CD14-positive monocyte (primary cell): Measurements from ENCODE around the gene ARID3A. TPM values are rescaled to one million over a fixed set of nuclear protein-coding genes. Genes with fewer than 3 reads are reported as not detected.

Source experiments
- DNase-seq, 3 donors: peaks; one replicate each; pipeline ENCODE4 v3.0.0-alpha.2; 2011 to 2022
- H2AFZ ChIP-seq: 2 replicates; pipeline ENCODE4 v1.6.0; 2012; ENCODE audit warnings: mild to moderate bottlenecking, low read depth, low read length, inconsistent platforms; ENCODE audit not compliant: insufficient read depth, poor library complexity, severe bottlenecking
- H3K27ac ChIP-seq, 2 donors: 1 replicate in 1 of 2; 2 replicates in 1 of 2; pipeline ENCODE4 v1.5.1; 2012 to 2013; ENCODE audit warnings: low read length in 2 of 2, control low read depth in 1 of 2, inconsistent platforms in 1 of 2, low read depth in 1 of 2, mild to moderate bottlenecking in 1 of 2
- H3K27me3 ChIP-seq, 2 donors: one replicate each; pipeline versions ENCODE4 v1.6.0 to v1.6.1; 2011 to 2013; ENCODE audit warnings: low read length in 2 of 2; ENCODE audit not compliant: control insufficient read depth in 2 of 2, insufficient read depth in 2 of 2
- H3K36me3 ChIP-seq, 2 donors: replicated peaks in 1 of 2; 1 replicate in 1 of 2; 2 replicates in 1 of 2; pipeline versions ENCODE4 v1.5.1 to v1.6.1; 2012 to 2013; ENCODE audit warnings: low read length in 2 of 2, control low read depth in 1 of 2, inconsistent platforms in 1 of 2, mild to moderate bottlenecking in 1 of 2; ENCODE audit not compliant: insufficient read depth in 2 of 2, control insufficient read depth in 1 of 2
- H3K4me1 ChIP-seq, 2 donors: 1 replicate in 1 of 2; 2 replicates in 1 of 2; pipeline versions ENCODE4 v1.5.1 to v1.6.1; 2012 to 2013; ENCODE audit warnings: low read length in 2 of 2, control low read depth in 1 of 2, inconsistent platforms in 1 of 2, mild to moderate bottlenecking in 1 of 2, moderate library complexity in 1 of 2; ENCODE audit not compliant: insufficient read depth in 2 of 2, control insufficient read depth in 1 of 2
- H3K4me2 ChIP-seq: replicated peaks from 2 replicates; pipeline ENCODE3; 2012; ENCODE audit warnings: low read length, moderate library complexity, mild to moderate bottlenecking; ENCODE audit not compliant: poor library complexity, severe bottlenecking; ENCODE audit errors: extremely low read depth
- H3K4me3 ChIP-seq, 3 experiments: fragments of 200-600 bp in 1 of 3; sonication (generic) in 1 of 3; replicated peaks in 1 of 3; 1 replicate in 2 of 3; 2 replicates in 1 of 3; pipeline ENCODE4 v1.5.1; 2011 to 2013; ENCODE audit warnings: low read length in 3 of 3, mild to moderate bottlenecking in 3 of 3, control low read depth in 2 of 3, low read depth in 2 of 3, inconsistent platforms in 1 of 3, moderate library complexity in 1 of 3
- H3K79me2 ChIP-seq: 2 replicates; pipeline ENCODE4 v1.6.0; 2012; ENCODE audit warnings: mild to moderate bottlenecking, control low read depth, inconsistent platforms, low read length, moderate library complexity; ENCODE audit not compliant: insufficient read depth
- H3K9ac ChIP-seq: 2 replicates; pipeline ENCODE4 v1.6.0; 2017; ENCODE audit warnings: low read length, mild to moderate bottlenecking; ENCODE audit not compliant: insufficient read depth, poor library complexity, severe bottlenecking
- H3K9me3 ChIP-seq, 2 donors: replicated peaks in 1 of 2; 1 replicate in 1 of 2; 2 replicates in 1 of 2; pipeline versions ENCODE4 v1.5.1 to v1.6.1; 2012 to 2013; ENCODE audit warnings: low read length in 2 of 2, control low read depth in 1 of 2; ENCODE audit not compliant: control insufficient read depth in 1 of 2, insufficient read depth in 1 of 2
- H4K20me1 ChIP-seq: 2 replicates; pipeline ENCODE4 v1.6.0; 2012; ENCODE audit warnings: mild to moderate bottlenecking, low read length, control low read depth, moderate library complexity; ENCODE audit not compliant: insufficient read depth
- H3K27ac Mint-ChIP-seq, 7 donors: one replicate each; pipeline ENCODE4 v1.8.0; 2020; ENCODE audit warnings: mild to moderate bottlenecking in 7 of 7, mixed read lengths in 7 of 7, moderate library complexity in 6 of 7, inconsistent platforms in 2 of 7
- H3K27me3 Mint-ChIP-seq, 3 donors: one replicate each; pipeline ENCODE4 v1.8.0; 2021 to 2022; ENCODE audit warnings: low read depth in 3 of 3, mild to moderate bottlenecking in 3 of 3, mixed read lengths in 3 of 3, moderate library complexity in 3 of 3, inconsistent platforms in 1 of 3
- H3K36me3 Mint-ChIP-seq, 2 donors: one replicate each; pipeline ENCODE4 v1.8.0; 2020; ENCODE audit warnings: mixed read lengths in 2 of 2, inconsistent platforms in 1 of 2, mild to moderate bottlenecking in 1 of 2
- H3K4me1 Mint-ChIP-seq: one replicate; pipeline ENCODE4 v1.8.0; 2020; ENCODE audit warnings: mild to moderate bottlenecking, mixed read lengths
- H3K4me3 Mint-ChIP-seq, 2 donors: one replicate each; pipeline ENCODE4 v1.8.0; 2020; ENCODE audit warnings: mild to moderate bottlenecking in 2 of 2, mixed read lengths in 2 of 2, moderate library complexity in 1 of 2
- H3K9me3 Mint-ChIP-seq, 7 donors: one replicate each; pipeline ENCODE4 v1.8.0; 2020 to 2022; ENCODE audit warnings: mixed read lengths in 7 of 7, mild to moderate bottlenecking in 6 of 7, moderate library complexity in 6 of 7, inconsistent platforms in 2 of 7
- CTCF ChIP-seq: fragments of 200-600 bp; IDR thresholded peaks from one replicate; pipeline ENCODE4 v1.8.0; 2022; ENCODE audit warnings: antibody characterized with exemption, mild to moderate bottlenecking
- WGBS: methylation state at CpG from one replicate; pipeline ENCODE4 v1.1.5; 2013; ENCODE audit warnings: missing lambda C conversion rate; ENCODE audit not compliant: insufficient coverage; 5-methylcytosine and 5-hydroxymethylcytosine counted together
- intact Hi-C, 2 donors: fragments of 100-400 bp; cut with micrococcal nuclease; formaldehyde crosslinking; loops; one replicate each; pipeline versions ENCODE4 v1.15.0 to v1.15.1; 2023
- polyA plus RNA-seq, 3 donors: library from polyadenylated mRNA; depleted of rRNA in 1 of 3; unstranded in 2 of 3; stranded (reverse) in 1 of 3; fragments of 300-500 nt in 2 of 3; fragments of >200 nt in 1 of 3; fragmentation: Illumina TruSeq in 2 of 3; gene quantifications; 1 replicate in 2 of 3; 2 replicates in 1 of 3; pipeline ENCODE4 v1.2.3, GENCODE V29; 2012 to 2021

Gene ARID3A
- polyA plus RNA-seq, 3 donors, result 2.1 to 41.6 (median 3.2) TPM

GRCh38 chr19:900302-901111 is 25.3 kb upstream of the ARID3A start:
- H3K4me3 Mint-ChIP-seq, result no peak overlapping the region
- H3K27ac Mint-ChIP-seq, result no peak overlapping the region
- no peak for DNase-seq
- H4K20me1 ChIP-seq, result peaks cover 83% of the 10 kb centered on the region
- H3K36me3 Mint-ChIP-seq, result peaks cover 40 to 76% of the 10 kb centered on the region in 2 donors
- H3K4me1 ChIP-seq, result no peaks in the 10 kb centered on the region
- no peak overlapping the region for H3K27ac ChIP-seq
- peaks cover 19% of the 10 kb centered on the region for H3K79me2 ChIP-seq
- H3K9me3 ChIP-seq, result no peaks in the 10 kb centered on the region
- H2AFZ ChIP-seq, result no peak overlapping the region
- H3K9ac ChIP-seq, result no peak overlapping the region
- intact Hi-C loops, result no loop called here
- peaks cover 36 to 49% of the 10 kb centered on the region in 2 donors for H3K36me3 ChIP-seq
- peaks cover under 1% of the 10 kb centered on the region for H3K4me1 Mint-ChIP-seq
- no peak overlapping the region for H3K4me2 ChIP-seq
- no peak overlapping the region for H3K4me3 ChIP-seq
- peaks cover 0 to 4% (median 3%) of the 10 kb centered on the region in 3 donors for H3K27me3 Mint-ChIP-seq
- no peak for TF ChIP-seq CTCF
- no peaks in the 10 kb centered on the region for H3K27me3 ChIP-seq
- WGBS, result 92% methylated on average over 17 of the region's 30 CpGs
- no peaks in the 10 kb centered on the region for H3K9me3 Mint-ChIP-seq

DNA sequence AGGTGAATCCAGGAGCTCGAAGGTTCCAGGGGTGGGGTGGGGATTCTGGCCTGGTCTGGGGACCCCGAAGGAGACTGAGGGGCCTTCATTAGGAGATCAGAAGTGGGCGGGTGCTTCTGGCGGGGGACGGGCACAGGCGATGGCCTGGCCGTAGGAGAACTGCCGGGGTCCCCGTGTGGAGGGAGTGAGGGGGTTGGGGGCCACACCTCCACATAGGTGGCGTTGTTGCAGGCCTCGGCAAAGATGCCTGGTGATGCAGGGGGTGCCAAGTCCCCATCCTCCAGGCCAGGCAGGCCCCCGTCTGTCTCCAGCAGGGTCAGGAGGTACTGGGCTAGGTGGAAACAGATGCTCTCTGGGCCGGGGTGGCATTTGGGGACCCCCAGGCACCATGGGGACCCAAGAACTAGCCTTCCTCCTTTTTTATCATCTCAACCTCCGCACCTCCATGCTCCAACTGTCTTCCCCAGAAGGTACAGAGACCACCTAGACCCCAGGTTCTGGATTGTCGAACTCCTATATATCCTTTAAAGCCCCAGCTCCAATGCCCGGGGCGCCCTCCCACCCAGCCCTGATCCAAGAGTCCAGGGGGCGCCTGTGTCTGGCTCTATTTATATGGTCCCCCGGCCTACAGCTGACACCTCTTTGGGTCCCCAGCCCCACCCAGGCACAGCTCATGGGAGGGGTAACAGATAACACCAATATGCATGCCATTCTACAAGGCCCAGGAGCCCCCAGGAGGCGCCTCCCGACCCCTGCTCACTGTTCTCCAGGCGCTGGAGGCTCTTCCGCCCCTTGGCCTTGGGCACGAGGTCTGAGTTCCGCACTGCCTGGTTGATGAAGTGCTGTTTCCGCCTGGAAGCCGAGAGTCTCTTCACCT is 24.4 kb upstream of the ARID3A start:
- peaks cover 0 to 4% (median 3%) of the 10 kb centered on the region in 3 donors for H3K27me3 Mint-ChIP-seq
- H3K9me3 Mint-ChIP-seq, result no peaks in the 10 kb centered on the region
- peaks cover 2% of the 10 kb centered on the region for H3K4me1 Mint-ChIP-seq
- no peaks in the 10 kb centered on the region for H3K27me3 ChIP-seq
- H3K4me3 Mint-ChIP-seq, result no peak overlapping the region
- H3K9me3 ChIP-seq, result no peaks in the 10 kb centered on the region
- H3K79me2 ChIP-seq, result peaks cover 28% of the 10 kb centered on the region
- H3K27ac ChIP-seq, result no peak overlapping the region
- peaks cover 36 to 47% of the 10 kb centered on the region in 2 donors for H3K36me3 ChIP-seq
- intact Hi-C loops, result no loop called here
- H4K20me1 ChIP-seq, result peaks cover 85% of the 10 kb centered on the region
- H3K27ac Mint-ChIP-seq, result no peak overlapping the region
- no peak for DNase-seq
- H3K4me2 ChIP-seq, result no peak overlapping the region
- peaks cover 40 to 79% of the 10 kb centered on the region in 2 donors for H3K36me3 Mint-ChIP-seq
- H2AFZ ChIP-seq, result no peak overlapping the region
- no peak overlapping the region for H3K9ac ChIP-seq
- no peak for TF ChIP-seq CTCF
- no peaks in the 10 kb centered on the region for H3K4me1 ChIP-seq
- no peak overlapping the region for H3K4me3 ChIP-seq
- WGBS, result 96% methylated on average over 24 of the region's 27 CpGs
